Nephron progenitor cell (in vitro differentiated cells): ENCODE data around the gene FAM47E.

Experiments used
- DNase-seq: peaks from one replicate; pipeline ENCODE4 v3.0.0; 2021
- H3K27ac Mint-ChIP-seq: 2 replicates; pipeline ENCODE4 v1.8.0; 2021; ENCODE audit warnings: mild to moderate bottlenecking, moderate library complexity, mixed read lengths
- H3K27me3 Mint-ChIP-seq: 2 replicates; pipeline ENCODE4 v1.8.0; 2021; ENCODE audit warnings: mild to moderate bottlenecking, low read depth, mixed read lengths; ENCODE audit not compliant: poor library complexity
- H3K36me3 Mint-ChIP-seq: 2 replicates; pipeline ENCODE4 v1.8.0; 2021; ENCODE audit warnings: low read depth, mixed read lengths
- H3K4me1 Mint-ChIP-seq: 2 replicates; pipeline ENCODE4 v1.8.0; 2021; ENCODE audit warnings: mixed read lengths
- H3K4me3 Mint-ChIP-seq: 2 replicates; pipeline ENCODE4 v1.8.0; 2021; ENCODE audit warnings: mild to moderate bottlenecking, moderate library complexity, mixed read lengths
- H3K9me3 Mint-ChIP-seq: 2 replicates; pipeline ENCODE4 v1.8.0; 2021; ENCODE audit warnings: mild to moderate bottlenecking, moderate library complexity, mixed read lengths
- CTCF ChIP-seq: fragments of 200-600 bp; sonication (generic); IDR thresholded peaks from 2 replicates; pipeline ENCODE4 v1.5.0; 2021; ENCODE audit warnings: antibody characterized with exemption

Gene FAM47E

GRCh38 chr4:76271248-76271647, 19.7 kb downstream of the FAM47E start:
- no peak for TF ChIP-seq CTCF
- Mint-ChIP-seq H3K4me3 (no peak overlapping the region), H3K27ac (no peak overlapping the region), H3K4me1 (peaks cover 9% of the 10 kb centered on the region), H3K27me3 (peaks cover 14% of the 10 kb centered on the region), H3K36me3 (no peaks in the 10 kb centered on the region), H3K9me3 (no peaks in the 10 kb centered on the region)
- DNase-seq = no peak

- H3K4me3 Mint-ChIP-seq = no peak overlapping the region
- H3K9me3 Mint-ChIP-seq = no peaks in the 10 kb centered on the region
- peaks cover 9% of the 10 kb centered on the region for H3K4me1 Mint-ChIP-seq
- peaks cover 14% of the 10 kb centered on the region for H3K27me3 Mint-ChIP-seq
- H3K36me3 Mint-ChIP-seq = no peaks in the 10 kb centered on the region
- no peak overlapping the region for H3K27ac Mint-ChIP-seq
- DNase-seq = no peak
- TF ChIP-seq CTCF = no peak
Measured at GRCh38 chr4:76272073-76272472, 20.6 kb downstream of the FAM47E start.

DNA sequence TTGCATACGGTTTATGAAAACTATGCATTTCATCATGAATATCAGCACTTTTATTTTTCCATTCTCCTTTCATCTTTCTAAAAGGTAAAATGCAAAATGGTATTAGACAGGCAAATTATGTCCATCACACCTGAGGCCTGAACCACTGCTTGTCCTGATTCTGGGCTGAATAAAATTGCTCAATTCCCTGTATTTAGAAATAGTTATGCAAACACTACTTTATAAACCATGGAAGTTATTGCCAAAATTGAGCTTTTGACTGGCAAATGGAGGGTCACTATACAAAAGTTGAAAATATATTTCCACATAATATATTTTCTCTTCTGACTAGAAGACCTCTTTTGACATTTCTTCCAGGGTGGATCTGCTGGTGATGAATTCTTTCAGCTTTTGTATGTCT, 21.1 kb downstream of the FAM47E start:
- TF ChIP-seq CTCF = no peak
- Mint-ChIP-seq H3K9me3 (no peaks in the 10 kb centered on the region), H3K36me3 (no peaks in the 10 kb centered on the region), H3K27ac (no peak overlapping the region), H3K27me3 (peaks cover 14% of the 10 kb centered on the region), H3K4me3 (no peak overlapping the region), H3K4me1 (peaks cover 9% of the 10 kb centered on the region)
- DNase-seq = no peak

DNA sequence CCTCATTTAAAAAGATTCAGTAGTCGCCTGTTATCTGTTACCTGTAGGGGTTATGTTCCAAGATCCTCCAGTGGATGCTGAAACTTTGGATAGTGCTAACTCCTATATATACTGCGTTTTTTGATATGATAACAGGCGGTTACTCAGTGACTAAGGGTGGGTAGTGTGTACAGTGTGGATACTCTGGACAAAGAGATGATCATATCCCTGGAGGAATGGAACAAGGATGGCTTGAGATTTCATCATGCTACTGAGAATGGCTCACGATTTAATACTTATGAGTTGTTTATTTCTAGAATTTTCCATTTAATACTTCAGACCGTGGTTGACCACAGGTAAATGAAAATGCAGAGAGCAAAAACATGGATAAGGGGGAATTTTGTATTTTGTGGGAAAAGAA, 21.5 kb downstream of the FAM47E start:
- Mint-ChIP-seq H3K27me3 (peaks cover 14% of the 10 kb centered on the region), H3K4me3 (no peak overlapping the region), H3K36me3 (no peaks in the 10 kb centered on the region), H3K27ac (no peak overlapping the region), H3K9me3 (no peaks in the 10 kb centered on the region), H3K4me1 (peaks cover 9% of the 10 kb centered on the region)
- no peak for TF ChIP-seq CTCF
- no peak for DNase-seq

GRCh38 chr4:76275486-76276124, 24.1 kb downstream of the FAM47E start:
- no peak for DNase-seq
- Mint-ChIP-seq H3K27me3 (peaks cover 16% of the 10 kb centered on the region), H3K27ac (no peak overlapping the region), H3K4me1 (peaks cover 4% of the 10 kb centered on the region), H3K36me3 (no peaks in the 10 kb centered on the region), H3K9me3 (no peaks in the 10 kb centered on the region), H3K4me3 (no peak overlapping the region)
- TF ChIP-seq CTCF = no peak

GRCh38 chr4:76276813-76277212, 25.3 kb downstream of the FAM47E start:
- no peaks in the 10 kb centered on the region for H3K4me1 Mint-ChIP-seq
- no peak for DNase-seq

More at GRCh38 chr4:76276813-76277212, 25.3 kb downstream of the FAM47E start:
- Mint-ChIP-seq H3K27me3 (peaks cover 22% of the 10 kb centered on the region), H3K4me3 (no peak overlapping the region), H3K9me3 (no peaks in the 10 kb centered on the region), H3K36me3 (no peaks in the 10 kb centered on the region), H3K27ac (no peak overlapping the region)
- TF ChIP-seq CTCF = no peak
